GM19193 (cell line): ENCODE measurements around the gene MYL7.

ENCODE experiments used
- POLR2A ChIP-seq: IDR thresholded peaks from 4 replicates; pipeline ENCODE4 v1.6.1; 2011; ENCODE audit not compliant: insufficient read depth, insufficient read length; ENCODE audit errors: extremely low read depth

MYL7 gene

DNA sequence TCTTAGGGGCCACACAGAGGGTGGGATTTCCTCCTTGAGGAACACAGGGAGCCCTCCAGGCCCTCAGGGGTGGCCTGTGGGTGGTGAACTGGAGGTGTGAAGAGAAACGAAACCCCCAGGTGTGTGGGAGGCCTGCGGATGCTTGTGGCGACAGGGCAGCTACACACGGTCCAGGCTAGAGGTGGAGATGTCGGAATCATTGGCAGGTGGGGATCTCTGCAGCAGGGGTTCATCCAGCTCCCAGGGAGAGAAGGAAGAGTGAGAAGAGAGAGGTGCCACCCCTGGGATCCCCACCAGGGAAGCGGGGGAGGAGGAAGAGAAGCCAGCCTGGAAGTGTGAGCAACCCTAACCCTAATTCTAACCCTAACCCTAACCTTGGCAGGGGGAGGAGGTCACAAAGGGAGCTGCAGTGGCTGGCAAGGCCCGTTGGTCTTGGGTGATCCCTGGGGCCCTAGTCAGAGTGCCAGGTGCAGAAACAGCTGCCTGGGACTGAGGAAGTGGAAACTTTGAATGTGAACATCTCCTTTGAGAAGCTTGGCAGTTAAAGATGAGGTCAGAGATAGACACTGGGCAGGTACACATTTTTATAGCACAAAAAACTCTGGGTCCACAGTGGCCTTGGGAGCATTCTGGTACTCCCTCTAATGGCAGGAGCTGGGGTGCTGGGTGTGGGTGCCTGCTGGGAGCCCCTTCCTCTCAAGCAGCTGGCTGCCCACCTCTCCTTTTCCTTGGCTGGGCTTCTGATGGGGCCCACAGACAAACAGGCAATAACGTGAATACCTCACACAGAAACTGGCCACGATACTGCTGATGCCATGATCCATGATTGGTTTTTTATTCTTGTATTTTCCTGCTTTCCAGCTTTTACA lies 43.8 kb downstream of the MYL7 start:
- no peak for TF ChIP-seq POLR2A

DNA sequence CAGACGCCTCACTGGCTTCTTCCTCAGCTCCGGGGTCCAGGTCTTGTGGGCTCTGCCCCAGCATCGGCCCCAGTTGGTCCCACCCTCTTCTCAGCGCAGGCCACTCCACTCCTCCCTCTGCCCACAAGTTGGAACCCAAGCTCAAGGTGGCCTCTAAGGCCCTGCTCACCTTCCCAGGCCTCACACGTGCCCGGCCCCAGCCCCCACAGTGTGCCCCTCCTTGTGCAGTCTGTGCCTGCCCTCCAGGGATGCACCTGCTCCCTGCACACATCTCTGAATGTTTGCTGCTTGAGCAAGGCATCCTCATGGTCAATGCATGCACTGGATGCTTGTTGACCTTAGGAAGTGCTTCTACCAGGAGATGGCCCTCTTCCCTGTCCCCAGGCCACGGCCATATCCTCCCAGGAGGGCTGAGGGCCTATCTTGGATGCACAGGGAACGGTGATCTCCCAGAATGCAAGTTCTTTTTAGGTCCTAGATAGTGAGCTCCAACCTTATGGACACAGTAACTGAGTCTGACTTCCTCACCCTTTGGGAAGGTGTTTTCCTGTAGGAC lies 44.7 kb downstream of the MYL7 start:
- TF ChIP-seq POLR2A = no peak

DNA sequence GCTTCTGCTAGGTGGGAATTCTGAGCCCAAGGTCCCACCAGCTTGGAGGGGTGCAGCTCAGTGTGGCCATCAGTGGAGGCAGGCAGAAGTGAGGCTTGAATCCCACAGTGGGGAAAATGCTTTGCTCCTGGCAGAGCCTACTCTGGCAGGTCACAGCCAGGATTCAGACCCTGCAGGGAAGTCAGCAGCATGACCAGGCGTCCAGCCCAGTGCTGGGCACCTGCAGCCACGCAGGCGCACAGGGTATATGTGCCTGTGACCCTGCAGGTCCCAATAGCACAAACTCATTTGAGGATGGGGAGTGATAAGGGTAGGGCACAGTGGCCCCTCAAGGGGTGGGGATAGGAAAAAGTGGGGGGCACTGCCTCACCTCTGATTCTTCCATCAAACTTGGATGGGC lies 45.4 kb downstream of the MYL7 start:
- TF ChIP-seq POLR2A = no peak

DNA sequence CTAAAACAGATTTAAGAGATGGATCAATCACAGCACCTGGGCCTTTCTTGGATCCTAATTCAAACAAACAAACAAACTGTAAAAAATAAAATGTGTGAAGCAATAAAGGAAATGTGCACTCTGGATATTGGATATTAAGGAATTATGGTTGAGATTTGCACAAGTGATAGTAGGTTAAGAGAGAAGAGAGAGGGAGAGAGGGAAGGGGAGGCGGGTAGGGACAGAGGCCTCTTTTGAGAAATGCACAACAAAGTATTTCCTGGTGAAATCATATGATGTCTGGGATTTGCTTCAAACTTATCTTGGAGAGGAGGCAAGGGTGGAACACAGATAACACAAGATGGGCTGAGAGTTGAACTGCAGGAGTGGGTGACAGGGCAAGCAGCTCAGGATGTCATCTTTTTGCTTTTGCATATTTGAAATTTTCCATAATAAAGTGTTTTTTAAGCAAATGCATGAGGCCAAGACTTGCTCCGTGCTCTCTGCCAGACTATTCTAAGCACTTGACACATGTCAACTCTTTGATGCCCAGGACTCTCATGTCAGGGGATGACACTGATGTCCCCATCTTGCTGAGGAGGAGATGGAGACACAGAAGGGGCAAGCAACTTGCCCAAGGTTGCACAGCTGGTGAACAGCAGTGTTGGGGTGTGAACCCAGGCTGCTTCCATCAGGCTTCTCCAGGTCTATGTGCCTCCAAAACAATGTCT lies 46.1 kb downstream of the MYL7 start:
- TF ChIP-seq POLR2A = no peak

DNA sequence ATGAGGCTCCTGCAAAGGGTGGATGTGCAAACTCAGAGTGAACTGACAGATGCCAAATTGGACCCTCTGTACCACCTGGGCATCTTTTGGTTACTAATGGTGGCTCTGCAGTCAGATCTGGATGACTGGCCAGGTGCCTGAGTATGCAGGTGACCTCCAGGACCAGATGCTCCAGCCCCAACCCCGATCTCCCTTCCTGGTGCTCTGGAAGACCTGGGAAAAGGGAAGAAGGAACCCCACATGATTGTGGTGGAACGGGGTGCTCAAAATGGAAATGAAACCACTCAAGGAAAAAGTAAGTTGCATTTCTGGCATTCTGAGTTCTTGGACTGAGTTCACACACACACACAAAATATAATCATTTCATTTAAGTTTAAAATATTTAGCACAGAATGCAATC lies 46.8 kb downstream of the MYL7 start:
- TF ChIP-seq POLR2A = no peak

DNA sequence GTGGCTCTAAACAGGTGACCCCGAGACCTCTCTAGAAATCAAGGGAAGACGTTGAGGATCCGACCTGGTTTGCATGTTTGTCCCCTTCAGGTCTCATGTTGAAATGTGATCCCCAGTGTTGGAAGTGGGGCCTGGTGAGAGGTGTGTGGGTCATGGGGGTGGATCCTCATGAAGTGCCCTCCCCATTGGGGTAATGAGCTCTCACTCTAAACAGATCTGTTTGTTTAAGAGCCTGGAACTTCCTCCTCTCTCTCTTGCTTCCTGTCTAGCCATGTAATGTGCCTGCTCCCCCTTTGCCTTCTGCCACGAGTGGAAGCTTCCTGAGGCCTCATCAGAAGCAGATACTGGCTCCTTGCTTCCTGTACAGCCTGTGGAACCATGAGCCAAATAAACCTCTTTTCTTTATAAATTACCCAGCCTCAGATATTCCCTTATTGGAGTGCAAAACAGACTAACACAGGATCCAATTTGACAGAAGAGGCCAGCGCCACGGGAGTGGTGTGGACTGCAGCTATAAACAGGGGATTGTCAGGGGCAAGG lies 48.0 kb downstream of the MYL7 start:
- TF ChIP-seq POLR2A = no peak
